ENCODE results near the gene ARHGAP44.

Gene ARHGAP44, protein sequence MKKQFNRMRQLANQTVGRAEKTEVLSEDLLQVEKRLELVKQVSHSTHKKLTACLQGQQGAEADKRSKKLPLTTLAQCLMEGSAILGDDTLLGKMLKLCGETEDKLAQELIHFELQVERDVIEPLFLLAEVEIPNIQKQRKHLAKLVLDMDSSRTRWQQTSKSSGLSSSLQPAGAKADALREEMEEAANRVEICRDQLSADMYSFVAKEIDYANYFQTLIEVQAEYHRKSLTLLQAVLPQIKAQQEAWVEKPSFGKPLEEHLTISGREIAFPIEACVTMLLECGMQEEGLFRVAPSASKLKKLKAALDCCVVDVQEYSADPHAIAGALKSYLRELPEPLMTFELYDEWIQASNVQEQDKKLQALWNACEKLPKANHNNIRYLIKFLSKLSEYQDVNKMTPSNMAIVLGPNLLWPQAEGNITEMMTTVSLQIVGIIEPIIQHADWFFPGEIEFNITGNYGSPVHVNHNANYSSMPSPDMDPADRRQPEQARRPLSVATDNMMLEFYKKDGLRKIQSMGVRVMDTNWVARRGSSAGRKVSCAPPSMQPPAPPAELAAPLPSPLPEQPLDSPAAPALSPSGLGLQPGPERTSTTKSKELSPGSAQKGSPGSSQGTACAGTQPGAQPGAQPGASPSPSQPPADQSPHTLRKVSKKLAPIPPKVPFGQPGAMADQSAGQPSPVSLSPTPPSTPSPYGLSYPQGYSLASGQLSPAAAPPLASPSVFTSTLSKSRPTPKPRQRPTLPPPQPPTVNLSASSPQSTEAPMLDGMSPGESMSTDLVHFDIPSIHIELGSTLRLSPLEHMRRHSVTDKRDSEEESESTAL

DNA sequence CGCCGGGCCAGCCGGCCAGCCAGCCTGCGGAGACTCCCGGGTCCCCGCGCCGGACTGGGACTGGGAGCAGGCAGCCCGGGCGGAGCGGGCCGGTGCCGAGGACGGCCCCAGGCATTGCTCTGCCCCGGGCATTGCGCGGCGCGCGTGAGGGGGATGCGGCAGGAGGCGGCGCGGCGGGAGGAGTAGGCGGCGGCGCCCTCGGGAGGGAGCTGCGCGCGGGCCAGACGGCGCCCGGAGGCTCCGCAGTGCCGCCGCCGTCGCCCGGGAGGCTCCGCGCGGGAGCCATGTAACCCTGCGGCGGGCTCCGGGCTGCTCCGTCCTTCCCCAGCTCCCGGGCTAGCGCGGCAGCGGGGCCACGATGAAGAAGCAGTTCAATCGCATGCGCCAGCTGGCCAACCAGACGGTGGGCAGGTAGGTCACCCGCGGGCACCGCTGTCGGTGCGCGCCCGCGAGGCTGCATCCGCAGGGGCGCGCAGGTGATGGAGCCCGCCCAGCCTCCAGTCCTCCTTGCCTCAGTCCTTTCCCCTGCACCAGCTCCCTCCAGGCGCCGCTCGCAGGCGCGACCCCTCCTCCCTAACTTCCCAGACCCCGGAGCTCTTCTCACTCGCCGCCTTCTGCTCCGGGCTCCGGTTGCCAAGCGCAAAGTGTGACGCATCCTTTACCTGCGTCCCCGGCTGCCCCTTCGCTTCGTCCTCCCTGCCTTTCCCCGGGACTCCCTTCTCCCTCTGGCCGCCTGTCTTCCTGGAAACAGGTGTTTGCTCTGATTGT, at the start of gene ARHGAP44:
ARHGAP44 (plus strand) TSS at position 18 of the 768 bp plus-strand sequence; CDS start at position 359, 341 bp downstream.
- no peak for DNase-seq

DNA sequence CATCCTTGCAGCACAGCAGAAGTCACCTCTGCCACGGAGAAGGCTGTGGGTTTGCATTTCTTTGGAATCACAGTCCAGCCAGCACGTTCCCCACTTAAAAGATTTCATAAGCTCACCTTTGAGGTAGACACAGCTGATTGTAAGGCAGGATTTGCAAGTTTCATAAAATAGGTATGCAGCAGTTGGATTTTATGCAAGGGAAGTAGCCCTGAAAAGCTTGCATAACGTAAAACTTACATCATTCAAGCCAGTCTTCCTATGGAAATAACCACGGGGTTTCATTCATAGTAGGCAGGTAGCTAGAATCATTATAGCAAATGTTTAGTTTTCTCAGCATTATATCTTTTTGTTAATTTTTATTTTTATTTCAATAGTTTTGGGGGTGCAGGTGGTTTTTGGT, 49.8 kb upstream of the ARHGAP44 start:
- no peak for DNase-seq

DNA sequence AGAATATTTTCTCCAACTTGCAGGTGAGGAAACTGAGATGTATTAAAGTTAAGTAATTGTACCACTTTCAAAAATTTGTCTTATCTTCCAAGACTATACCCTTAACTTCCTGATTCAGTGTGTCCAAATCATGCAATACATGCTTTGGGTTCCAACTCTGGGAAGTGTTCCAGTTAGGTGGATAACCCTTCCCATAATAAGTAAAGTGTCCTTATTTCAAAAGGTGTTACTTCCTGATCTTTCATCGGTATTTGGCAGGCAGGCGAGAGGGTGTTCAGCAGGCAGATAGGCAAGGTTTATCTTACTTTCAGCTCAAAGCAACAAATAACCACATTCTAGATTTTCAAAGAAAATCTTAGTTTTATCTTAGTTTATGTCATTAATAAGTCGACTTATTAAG, 46.3 kb upstream of the ARHGAP44 start:
- no peak for DNase-seq

DNA sequence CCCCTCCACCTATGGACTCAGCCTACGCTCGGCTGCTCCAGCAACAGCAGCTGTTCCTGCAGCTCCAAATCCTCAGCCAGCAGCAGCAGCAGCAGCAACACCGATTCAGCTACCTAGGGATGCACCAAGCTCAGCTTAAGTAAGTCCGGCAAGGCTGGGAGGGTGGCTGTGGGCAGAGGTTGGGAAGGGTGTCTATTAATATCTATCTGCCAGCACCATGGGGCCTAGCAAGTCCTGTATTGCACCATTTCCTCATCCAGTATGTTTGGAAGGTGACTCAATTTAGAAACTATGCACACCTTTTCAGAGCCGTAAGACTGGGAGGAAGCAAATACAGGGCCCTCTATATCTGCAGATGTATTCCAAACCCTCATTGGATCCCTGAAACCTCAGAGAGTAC, 45.0 kb upstream of the ARHGAP44 start:
- no peak for DNase-seq

DNA sequence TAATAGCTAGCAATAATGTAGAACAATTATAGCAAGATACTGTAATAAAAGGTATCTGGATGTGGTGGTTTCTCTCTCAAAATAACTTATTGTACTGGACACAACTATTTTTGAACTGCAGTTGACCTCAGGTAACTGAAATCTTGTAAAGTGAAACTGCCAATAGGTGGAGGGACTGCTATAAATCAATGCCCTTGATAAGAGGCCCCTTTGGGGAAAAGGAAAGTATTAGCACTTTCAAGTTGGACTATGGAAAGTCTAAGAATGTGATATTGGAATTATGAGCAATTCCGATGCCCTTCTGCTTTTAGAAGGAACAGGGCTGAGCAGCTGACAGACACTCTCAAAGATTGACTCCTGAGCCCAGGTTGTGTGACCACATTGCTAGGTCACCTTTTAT, 44.5 kb upstream of the ARHGAP44 start:
- DNase-seq, result no peak

DNA sequence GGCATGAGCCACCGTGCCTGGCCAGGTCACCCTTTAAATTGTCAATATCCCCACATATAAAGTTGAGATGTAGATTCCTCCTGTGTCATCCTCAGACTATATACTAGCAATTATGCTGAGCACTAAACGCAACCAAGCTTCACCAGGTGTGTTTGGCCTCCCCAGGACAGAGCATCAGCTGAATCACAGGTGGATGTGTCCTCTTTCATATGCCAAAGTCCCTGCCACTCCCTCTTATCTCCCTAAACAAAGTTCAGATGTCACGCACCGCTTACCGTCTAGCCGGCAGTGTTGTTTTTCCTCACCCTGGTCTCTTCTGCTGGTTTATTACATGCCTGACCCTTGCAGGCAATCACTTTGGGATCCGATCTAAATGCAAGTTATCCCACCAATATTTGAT, 43.8 kb upstream of the ARHGAP44 start:
- no peak for DNase-seq

DNA sequence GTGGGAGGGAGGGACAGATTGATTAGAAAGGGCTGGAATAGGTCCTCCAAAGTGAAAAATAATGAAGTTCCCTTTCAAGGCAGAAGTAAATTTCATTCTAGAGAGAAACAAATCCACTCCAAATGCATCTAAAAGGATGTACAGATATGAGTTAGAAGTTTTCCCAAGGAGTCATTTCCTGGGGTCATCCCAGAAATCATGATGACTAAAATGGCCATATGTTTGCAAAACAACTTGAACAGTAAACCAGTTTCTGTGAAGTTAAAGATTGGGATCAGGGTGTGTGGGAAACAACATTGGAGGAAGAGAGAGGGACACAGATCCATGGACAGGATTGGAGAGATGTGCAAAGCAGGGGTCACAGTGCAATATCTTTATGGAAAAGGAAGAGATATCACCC, 32.5 kb upstream of the ARHGAP44 start:
- DNase-seq, result no peak

DNA sequence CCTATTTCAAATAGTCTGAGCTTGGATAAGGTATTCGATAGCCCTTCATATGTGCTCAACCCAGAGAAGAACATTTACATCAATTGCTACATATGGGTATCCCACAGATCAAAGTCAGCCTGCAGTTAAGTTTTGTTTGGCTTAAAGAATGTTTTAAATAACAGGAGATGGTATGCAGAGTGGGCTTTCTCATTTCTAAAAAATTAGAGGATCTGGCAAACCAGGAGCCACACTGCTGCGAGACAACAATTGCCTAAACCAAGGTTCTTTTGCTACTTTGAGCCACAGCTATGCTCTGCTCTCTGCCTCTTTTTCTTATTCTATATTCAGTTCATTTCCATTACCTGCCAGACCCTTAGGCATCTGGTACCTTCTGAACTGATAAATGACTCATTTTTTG, 30.2 kb upstream of the ARHGAP44 start:
- DNase-seq, result no peak

DNA sequence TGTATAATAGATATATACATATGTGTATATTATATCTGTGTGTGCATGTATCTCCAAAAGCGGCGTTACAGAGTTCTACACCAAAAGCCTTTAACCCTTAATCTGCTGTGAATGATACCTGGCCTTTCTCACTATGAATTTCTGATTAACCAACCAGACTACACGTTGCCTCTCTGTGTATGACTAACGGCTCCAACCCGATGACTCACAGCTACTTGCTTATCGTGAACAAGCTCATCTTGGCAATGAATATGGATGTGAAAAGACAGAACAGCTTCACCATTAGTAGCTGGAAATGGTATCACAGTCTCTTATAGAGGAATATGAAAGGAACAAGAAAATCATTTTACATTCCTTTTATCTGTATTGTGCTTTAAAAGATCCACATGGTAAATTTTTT, 23.8 kb upstream of the ARHGAP44 start:
- no peak for DNase-seq

DNA sequence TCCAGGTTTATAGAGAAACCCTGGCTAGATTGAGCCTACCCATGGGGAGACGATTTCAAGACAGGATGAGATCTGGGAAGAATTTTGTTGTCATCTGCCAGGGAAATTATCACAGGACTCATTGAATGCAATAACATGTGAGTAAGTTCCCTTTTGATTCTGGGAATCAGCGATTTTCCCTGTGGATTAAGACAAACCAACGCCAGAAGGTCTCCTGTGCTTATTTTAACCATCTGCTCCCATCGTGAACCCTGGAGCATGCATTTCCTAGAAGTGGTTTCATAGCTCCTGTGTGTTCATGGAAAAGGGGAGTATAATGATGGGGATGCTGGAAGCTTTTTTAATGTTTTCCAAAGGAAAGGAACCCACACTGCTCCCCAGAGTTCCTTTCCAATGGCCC, 21.0 kb upstream of the ARHGAP44 start:
- no peak for DNase-seq

DNA sequence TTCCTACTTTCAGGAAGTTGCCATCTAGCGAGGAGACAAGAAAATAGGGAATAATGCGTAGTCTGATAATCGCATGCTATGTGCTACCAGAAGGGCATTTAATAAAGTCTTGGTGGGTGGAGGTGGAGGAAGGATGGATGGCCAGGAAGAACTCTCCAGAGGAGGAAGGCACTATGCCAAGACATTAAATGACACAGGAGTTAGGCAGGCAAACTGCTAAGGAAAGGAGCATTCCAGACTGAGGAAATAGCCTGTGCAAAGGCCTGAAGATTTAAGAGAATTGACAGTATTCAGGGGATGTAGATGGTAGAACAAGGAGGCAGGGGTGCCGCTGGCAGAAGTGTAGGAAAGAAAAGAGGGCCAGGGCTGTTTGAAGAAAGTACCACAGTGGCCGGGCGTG, 19.3 kb upstream of the ARHGAP44 start:
- DNase-seq, result no peak

DNA sequence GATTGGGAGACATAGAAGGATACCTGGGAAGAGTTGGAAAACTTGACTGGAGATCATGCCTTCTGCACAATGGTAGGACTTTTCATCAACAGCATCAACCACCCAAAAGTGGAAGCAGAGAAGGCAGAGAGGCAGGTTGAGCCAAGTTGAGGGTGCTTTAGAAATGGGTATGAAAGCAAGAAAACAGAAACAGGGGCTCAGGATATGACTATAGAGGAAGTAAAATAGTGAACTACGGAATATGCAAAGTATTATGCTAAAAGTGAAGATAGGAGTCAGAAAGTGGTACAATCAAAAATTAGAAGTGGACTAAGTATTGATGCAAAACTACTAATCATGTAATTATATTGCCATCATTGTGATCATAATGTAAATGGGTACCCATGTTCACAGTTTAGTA, 16.1 kb upstream of the ARHGAP44 start:
- DNase-seq, result no peak

DNA sequence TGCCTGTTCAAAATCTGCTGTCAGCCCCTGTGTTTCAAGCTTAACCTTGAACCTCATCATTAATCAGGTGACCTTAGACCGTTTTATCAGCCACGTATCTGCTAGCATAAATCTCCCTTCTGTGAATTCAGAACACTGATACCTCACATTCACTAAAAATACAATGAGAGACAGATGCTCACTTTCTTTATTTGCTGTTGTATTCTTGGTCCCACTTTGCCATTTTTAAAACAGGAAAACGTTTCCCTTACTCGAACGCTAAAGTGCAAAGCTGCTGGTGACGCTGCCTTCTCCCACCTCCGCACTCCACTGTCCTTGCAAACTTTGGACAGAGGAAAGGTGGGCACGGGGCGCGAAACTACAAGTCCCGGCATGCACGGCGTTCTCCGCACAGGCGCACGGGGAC, 220 bp upstream of the ARHGAP44 start:
- peak in 1 of 2 experiments; percentile 37 for DNase-seq

DNA sequence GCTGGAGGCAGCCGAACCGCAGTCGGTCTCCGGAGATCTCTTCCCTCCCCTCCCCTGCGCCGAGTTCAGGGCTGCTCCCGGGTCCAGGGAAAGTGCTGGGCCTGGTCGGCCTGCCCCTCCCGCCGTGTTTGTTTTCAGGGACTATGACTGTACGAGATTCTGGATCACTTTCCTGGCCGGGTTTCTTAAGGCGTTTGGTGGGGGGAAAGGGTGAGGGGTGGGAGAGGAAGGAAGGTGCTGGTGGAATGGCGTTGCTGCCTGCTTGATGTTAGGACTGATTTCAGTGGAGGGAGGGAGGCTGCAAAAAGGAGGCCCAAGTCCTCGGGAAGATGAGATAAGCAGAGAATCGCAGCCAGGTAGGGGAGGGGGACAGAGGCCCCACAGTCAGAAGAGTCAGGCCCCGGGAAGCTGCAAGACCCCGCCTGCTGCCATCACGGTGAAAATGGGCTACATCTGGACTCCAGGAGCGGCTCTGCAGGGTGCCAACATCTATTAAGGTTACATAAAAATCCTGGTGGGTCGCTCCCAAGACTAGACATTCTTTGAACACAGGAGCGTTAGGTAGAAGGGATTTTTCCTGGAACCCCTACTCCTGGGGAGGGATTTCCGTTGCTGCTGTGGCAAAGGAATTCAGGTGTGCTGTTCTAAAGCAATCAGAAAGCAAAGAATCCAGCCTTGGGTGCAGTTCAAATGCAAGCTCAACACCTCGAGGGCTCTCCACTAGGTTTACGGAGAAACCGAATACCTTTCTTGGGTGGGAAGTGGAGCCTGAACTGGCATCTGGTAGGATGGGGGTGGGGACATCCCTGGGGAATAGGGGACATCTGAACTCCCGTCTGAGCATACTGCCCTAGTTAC, 1.2 kb downstream of the ARHGAP44 start:
- DNase-seq, result no peak

DNA sequence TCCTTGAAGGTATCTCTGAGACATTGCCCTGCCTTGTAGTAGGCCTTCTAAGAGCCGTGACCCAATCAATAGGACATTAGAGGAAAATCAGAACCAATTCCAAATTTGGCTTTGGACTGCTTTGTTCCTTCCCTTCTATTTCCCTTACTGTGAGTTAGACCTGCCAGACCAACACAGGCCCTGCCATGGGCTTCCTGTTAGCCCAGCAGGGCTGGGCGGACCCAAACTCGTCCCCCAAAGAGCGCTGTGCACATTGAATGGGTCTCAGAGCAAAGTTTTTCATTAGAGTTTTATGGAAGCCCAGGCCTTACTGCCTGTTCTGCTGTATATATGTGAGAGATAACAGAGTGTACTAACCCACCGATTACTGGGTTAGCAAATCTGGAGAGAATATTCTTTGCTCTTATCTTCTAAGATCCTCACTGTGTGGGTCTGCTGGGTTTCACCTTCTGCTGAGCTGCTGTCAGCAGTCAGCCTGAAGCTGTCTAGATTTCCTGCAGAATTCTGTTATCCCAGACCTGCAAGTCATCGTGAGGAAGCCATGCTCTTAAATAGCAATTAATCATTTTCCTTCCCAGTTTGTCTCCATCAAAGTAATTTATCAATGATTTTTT, 5.7 kb downstream of the ARHGAP44 start:
- DNase-seq, result no peak

DNA sequence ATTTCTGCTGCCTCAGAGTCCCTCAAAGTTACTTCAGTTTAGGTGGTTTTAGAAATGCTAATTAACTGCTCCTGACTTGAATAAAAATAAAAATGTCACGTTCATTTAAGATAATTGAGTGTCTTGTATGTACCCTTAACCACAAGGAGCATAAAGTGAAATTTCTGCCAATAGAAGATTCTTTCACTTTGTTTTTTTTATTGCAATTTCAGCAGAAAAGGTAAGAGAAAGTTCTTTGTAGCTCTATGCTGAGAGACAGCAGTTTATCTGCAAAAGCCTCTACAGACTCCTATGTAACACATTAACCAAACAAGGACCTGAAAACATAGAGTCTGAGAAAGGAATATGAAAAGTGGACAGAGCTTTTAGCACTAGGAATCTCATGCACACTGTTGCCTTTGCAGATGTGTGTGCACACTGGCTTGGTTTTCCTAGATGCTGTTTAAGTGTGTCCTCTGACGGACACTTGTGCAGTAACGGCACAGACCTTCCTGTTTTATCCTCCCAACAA, 11.6 kb downstream of the ARHGAP44 start:
- DNase-seq, result no peak

DNA sequence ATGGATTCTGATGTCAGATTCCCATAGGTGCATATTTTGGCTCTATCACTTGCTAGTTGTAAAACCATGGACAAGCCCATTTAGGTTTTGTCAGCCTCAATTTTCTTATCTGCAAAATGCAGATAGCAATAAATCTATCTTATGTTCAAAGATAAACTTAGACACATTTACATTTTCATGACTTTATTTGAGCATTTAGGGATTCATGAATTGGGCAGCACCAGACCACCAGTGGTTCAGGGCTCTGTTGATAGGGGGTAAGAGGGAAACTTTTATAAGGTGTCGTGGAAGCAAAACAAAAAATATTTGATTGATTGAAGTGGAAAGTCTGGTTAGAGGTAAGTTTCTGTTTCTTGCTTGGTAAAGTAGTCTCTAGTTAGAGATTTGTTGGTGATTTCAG, 17.3 kb downstream of the ARHGAP44 start:
- DNase-seq, result no peak

DNA sequence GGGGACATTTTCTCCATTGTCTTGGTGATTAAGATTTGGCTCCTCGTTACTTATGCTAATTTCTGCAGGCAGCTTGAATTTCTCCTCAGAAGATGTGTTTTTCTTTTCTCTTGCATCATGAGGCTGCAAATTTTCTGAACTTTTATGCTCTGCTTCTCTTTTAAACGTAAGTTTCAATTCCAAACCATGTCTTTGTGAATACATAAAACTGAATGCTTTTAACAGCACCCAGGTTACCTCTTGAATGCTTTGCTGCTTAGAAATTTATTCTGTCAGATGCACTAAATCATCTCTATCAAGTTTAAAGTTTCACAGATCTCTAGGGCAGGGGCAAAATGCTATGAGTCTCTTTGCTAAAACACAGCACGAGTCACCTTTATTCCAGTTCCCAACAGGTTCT, 19.4 kb downstream of the ARHGAP44 start:
- no peak for DNase-seq

DNA sequence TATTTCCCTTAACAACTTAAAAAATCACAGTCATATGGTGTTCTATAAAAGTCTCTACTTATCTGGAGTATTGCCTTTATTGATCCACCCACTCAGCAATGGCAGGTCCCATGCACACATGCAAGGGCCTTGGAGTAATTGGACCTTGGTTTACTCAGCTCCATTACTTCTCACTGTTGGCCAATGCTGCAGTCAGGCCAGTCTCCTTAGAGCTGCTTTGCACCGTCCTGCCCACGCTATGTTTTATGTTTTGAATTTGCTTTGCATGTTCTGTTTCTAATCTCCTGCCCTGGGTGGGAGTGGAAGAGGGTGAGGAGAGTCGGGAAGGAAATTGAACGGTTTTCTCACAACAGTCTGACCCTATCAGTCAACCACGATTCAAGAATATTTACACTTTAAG, 23.6 kb downstream of the ARHGAP44 start:
- DNase-seq, result no peak

DNA sequence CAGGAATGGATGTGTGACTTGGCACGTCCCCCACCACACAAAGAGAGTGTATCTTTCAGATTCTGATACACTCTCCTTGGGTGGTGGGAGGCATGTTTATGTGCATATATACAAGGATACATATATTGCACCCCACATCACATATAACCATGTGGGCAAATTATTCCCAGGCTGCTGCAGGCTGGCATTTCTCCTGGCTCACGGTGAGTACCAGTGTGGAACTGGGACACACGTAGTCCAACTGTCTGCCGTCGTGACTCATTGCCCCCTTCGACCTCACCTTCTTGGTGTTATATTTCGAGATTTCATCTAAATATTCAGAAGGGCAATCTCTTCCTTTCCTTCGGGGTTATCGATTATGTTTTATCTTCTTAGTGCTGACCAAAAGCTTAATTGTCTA, 24.4 kb downstream of the ARHGAP44 start:
- DNase-seq, result no peak

DNA sequence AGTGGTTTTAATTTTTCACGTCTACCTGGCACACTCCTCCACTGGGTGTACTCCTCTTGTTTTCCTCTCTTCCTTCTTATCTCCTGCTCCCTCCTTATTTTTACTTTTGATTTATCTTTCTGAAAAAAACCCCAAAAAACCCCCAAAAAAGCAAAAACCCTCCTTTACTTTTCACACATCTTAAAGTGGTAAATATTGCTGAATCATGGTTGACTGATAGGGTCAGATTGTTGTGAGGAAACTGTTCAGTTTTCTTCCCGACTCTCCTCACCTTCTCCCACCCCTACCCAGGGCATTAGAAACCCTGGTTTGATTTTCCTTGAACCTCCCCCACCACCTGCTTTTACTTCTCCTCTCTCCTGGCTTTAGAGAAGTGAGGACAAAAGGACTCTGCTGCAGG, 25.4 kb downstream of the ARHGAP44 start:
- DNase-seq, result no peak

DNA sequence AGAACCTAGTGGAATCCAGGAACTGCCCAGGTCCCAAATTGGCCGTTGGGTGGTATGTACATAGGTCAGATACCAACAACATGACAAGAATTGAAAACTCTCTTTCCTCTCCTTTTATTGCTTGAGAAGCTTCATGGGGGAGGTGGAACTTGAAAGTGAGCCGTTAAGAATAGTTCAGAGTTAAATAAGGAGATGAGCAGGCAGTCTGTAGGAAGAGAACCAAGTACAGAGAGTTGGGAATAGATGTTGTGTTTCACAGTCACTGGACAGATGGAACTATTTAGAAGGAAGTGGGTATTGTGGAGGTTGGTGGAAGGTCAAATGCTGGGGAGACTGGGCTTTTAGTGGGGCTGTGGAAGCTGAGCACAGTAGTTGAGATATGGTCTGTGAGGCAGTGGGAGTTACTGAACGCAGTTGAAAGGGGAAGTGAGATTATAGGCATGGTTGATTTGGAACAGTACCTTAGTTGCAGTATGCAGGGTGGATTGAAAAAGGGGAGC, 26.4 kb downstream of the ARHGAP44 start:
- DNase-seq, result no peak

Data from cerebellar nuclear complex (tissue), 1 donor.